H1 (cell line): ENCODE results near the gene CCDC141. TPM values are rescaled to one million over a fixed set of nuclear protein-coding genes. Genes with fewer than 3 reads are reported as not detected.

Source experiments
- CTCF ChIA-PET: fragments of 300-600 bp; sonication (Branson Sonifier 250); formaldehyde crosslinking; loops from one replicate; lab custom pipeline; 2021; ENCODE audit not compliant: partially characterized antibody; lab: Charles Lee
- POLR2A ChIA-PET: fragments of 300-600 bp; sonication (Branson Sonifier 250); formaldehyde crosslinking; loops from one replicate; lab custom pipeline; 2021; ENCODE audit warnings: inconsistent platforms; ENCODE audit not compliant: partially characterized antibody; lab: Charles Lee
- DNase-seq, 2 experiments: peaks; one replicate each; pipeline versions ENCODE4 v3.0.0 to v3.0.0-alpha.2; 2010 to 2022; ENCODE audit warnings: low spot score in 2 of 2, low read depth in 1 of 2, mixed read lengths in 1 of 2
- FAIRE-seq: peaks from 2 replicates; lab custom pipeline; 2011; peaks lifted over from hg19 to GRCh38; lab: Jason Lieb, UNC
- H2AFZ ChIP-seq: 2 replicates; pipeline ENCODE4 v1.8.1; 2012; ENCODE audit warnings: low read length, inconsistent platforms
- H2AK5ac ChIP-seq: 2 replicates; pipeline ENCODE4 v1.6.1; 2013; ENCODE audit warnings: low read depth, low read length
- H2BK120ac ChIP-seq: replicated peaks from 2 replicates; pipeline ENCODE3; 2013; ENCODE audit warnings: low read depth, low read length, inconsistent platforms
- H2BK12ac ChIP-seq: 2 replicates; pipeline ENCODE4 v1.6.1; 2013; ENCODE audit warnings: low read depth, low read length
- H2BK15ac ChIP-seq: 2 replicates; pipeline ENCODE4 v1.6.1; 2013; ENCODE audit warnings: low read length
- H2BK20ac ChIP-seq: 2 replicates; pipeline ENCODE4 v1.6.1; 2013; ENCODE audit warnings: low read length
- H2BK5ac ChIP-seq: 2 replicates; pipeline ENCODE4 v1.6.1; 2013; ENCODE audit warnings: low read depth, low read length
- H3K14ac ChIP-seq: 2 replicates; pipeline ENCODE4 v1.6.1; 2013; ENCODE audit warnings: inconsistent platforms; ENCODE audit not compliant: insufficient read length
- H3K18ac ChIP-seq: 2 replicates; pipeline ENCODE4 v1.6.1; 2013; ENCODE audit warnings: low read length; ENCODE audit errors: extremely low read depth
- H3K23ac ChIP-seq: 2 replicates; pipeline ENCODE4 v1.6.1; 2013; ENCODE audit warnings: inconsistent platforms; ENCODE audit not compliant: insufficient read length
- H3K23me2 ChIP-seq: 2 replicates; pipeline ENCODE4 v1.6.1; 2013; ENCODE audit warnings: low read depth, low read length
- H3K27ac ChIP-seq: 2 replicates; pipeline ENCODE4 v1.6.1; 2011; ENCODE audit warnings: low read depth, low read length, inconsistent platforms
- H3K27me3 ChIP-seq, 4 experiments: replicated peaks in 1 of 4; 1 replicate in 1 of 4; 2 replicates in 3 of 4; pipeline versions ENCODE4 v1.6.1 to v1.8.1; 2011 to 2013; ENCODE audit warnings: low read length in 3 of 4, mild to moderate bottlenecking in 3 of 4, inconsistent platforms in 2 of 4, mixed read lengths in 2 of 4, moderate library complexity in 1 of 4; ENCODE audit not compliant: control insufficient read depth in 3 of 4, insufficient read depth in 3 of 4; ENCODE audit errors: extremely low read depth in 1 of 4
- H3K36me3 ChIP-seq, 4 experiments: 2 replicates each; pipeline versions ENCODE4 v1.6.1 to v1.8.1; 2011 to 2013; ENCODE audit warnings: mild to moderate bottlenecking in 4 of 4, low read length in 3 of 4, moderate library complexity in 2 of 4, control low read depth in 1 of 4, inconsistent platforms in 1 of 4; ENCODE audit not compliant: insufficient read depth in 4 of 4, control insufficient read depth in 2 of 4
- H3K4ac ChIP-seq: replicated peaks from 2 replicates; pipeline ENCODE3; 2013; ENCODE audit warnings: low read length, low read depth, mixed read lengths, inconsistent platforms; ENCODE audit not compliant: insufficient read length
- H3K4me1 ChIP-seq, 4 experiments: replicated peaks in 1 of 4; 1 replicate in 1 of 4; 2 replicates in 3 of 4; pipeline versions ENCODE4 v1.6.1 to v1.8.1; 2011 to 2013; ENCODE audit warnings: low read length in 3 of 4, inconsistent platforms in 2 of 4, mixed read lengths in 1 of 4; ENCODE audit not compliant: insufficient read depth in 4 of 4, control insufficient read depth in 3 of 4
- H3K4me2 ChIP-seq, 2 experiments: 2 replicates each; pipeline versions ENCODE4 v1.6.1 to v1.8.1; 2011 to 2013; ENCODE audit warnings: low read depth in 2 of 2, low read length in 2 of 2, control low read depth in 1 of 2, inconsistent platforms in 1 of 2, mild to moderate bottlenecking in 1 of 2; ENCODE audit not compliant: insufficient read depth in 1 of 2
- H3K4me3 ChIP-seq, 4 experiments: fragments of 200-600, 300-600 bp in 1 of 4; sonication (generic), shearing (Covaris generic), sonication (Bioruptor Twin) in 1 of 4; 2 replicates each; pipeline versions ENCODE4 v1.5.1 to v1.8.1; 2011 to 2016; ENCODE audit warnings: low read length in 4 of 4, low read depth in 3 of 4, control low read depth in 2 of 4, inconsistent platforms in 2 of 4, mild to moderate bottlenecking in 2 of 4, mixed read lengths in 1 of 4, moderate library complexity in 1 of 4; ENCODE audit not compliant: insufficient read depth in 2 of 4; ENCODE audit errors: extremely low read depth in 1 of 4
- H3K56ac ChIP-seq: replicated peaks from 2 replicates; pipeline ENCODE3; 2013; ENCODE audit warnings: low read depth, mild to moderate bottlenecking, mixed read lengths, low read length, inconsistent platforms; ENCODE audit not compliant: insufficient read length
- H3K79me1 ChIP-seq: 2 replicates; pipeline ENCODE4 v1.6.1; 2013; ENCODE audit warnings: low read depth, low read length, control low read depth
- H3K79me2 ChIP-seq, 2 experiments: 2 replicates each; pipeline versions ENCODE4 v1.6.1 to v1.8.1; 2012 to 2013; ENCODE audit warnings: low read length in 2 of 2, mild to moderate bottlenecking in 2 of 2, inconsistent platforms in 1 of 2; ENCODE audit not compliant: insufficient read depth in 2 of 2, control insufficient read depth in 1 of 2
- H3K9ac ChIP-seq, 4 experiments: replicated peaks in 1 of 4; 1 replicate in 1 of 4; 2 replicates in 3 of 4; pipeline versions ENCODE4 v1.6.1 to v1.8.1; 2011 to 2013; ENCODE audit warnings: low read depth in 3 of 4, low read length in 3 of 4, control low read depth in 2 of 4, mild to moderate bottlenecking in 2 of 4, moderate library complexity in 2 of 4, inconsistent platforms in 1 of 4; ENCODE audit errors: extremely low read depth in 1 of 4
- H3K9me3 ChIP-seq, 2 experiments: 2 replicates each; pipeline versions ENCODE4 v1.6.1 to v1.8.1; 2012 to 2013; ENCODE audit warnings: mild to moderate bottlenecking in 2 of 2, moderate library complexity in 2 of 2, control low read depth in 1 of 2, inconsistent platforms in 1 of 2, low read depth in 1 of 2, low read length in 1 of 2, mixed read lengths in 1 of 2; ENCODE audit not compliant: insufficient read depth in 2 of 2
- H4K20me1 ChIP-seq, 2 experiments: replicated peaks in 1 of 2; 2 replicates each; pipeline versions ENCODE3 to v1.8.1; 2011 to 2013; ENCODE audit warnings: inconsistent platforms in 2 of 2, low read length in 2 of 2, mild to moderate bottlenecking in 1 of 2; ENCODE audit not compliant: insufficient read depth in 2 of 2, control insufficient read depth in 1 of 2
- H4K5ac ChIP-seq: 2 replicates; pipeline ENCODE4 v1.6.1; 2013; ENCODE audit warnings: low read length, low read depth, mixed read lengths, inconsistent platforms; ENCODE audit not compliant: insufficient read length
- H4K8ac ChIP-seq: 2 replicates; pipeline ENCODE4 v1.8.0; 2013; ENCODE audit warnings: mild to moderate bottlenecking, moderate library complexity, low read length, inconsistent platforms; ENCODE audit not compliant: insufficient read depth; ENCODE audit errors: extremely low read depth
- H4K91ac ChIP-seq: replicated peaks from 2 replicates; pipeline ENCODE3; 2013; ENCODE audit warnings: low read length, mixed read lengths, inconsistent platforms; ENCODE audit not compliant: insufficient read length
- BACH1 ChIP-seq: IDR thresholded peaks from 2 replicates; pipeline ENCODE4 v1.6.1; 2012; ENCODE audit warnings: low read length, improper control_type of control experiment
- BCL11A ChIP-seq, 2 experiments: IDR thresholded peaks; one replicate each; pipeline ENCODE4 v1.6.1; 2011; ENCODE audit warnings: low read depth in 2 of 2, low read length in 2 of 2, mild to moderate bottlenecking in 2 of 2
- EZH2 ChIP-seq: fragments of 200-600 bp; sonication (generic); IDR thresholded peaks from 2 replicates; pipeline ENCODE4 v1.7.1; 2012; ENCODE audit warnings: low read depth, mild to moderate bottlenecking, moderate library complexity, low read length, inconsistent platforms; ENCODE audit not compliant: severe bottlenecking
- FOSL1 ChIP-seq: IDR thresholded peaks from 2 replicates; pipeline ENCODE4 v1.6.1; 2011; ENCODE audit warnings: mild to moderate bottlenecking, low read depth, low read length, moderate library complexity; ENCODE audit not compliant: insufficient read depth
- MAX ChIP-seq: IDR thresholded peaks from 2 replicates; pipeline ENCODE4 v1.6.1; 2012; ENCODE audit warnings: inconsistent platforms
- POLR2A ChIP-seq, 2 experiments: IDR thresholded peaks; 1 replicate in 1 of 2; 2 replicates in 1 of 2; pipeline ENCODE4 v1.6.1; 2011; ENCODE audit warnings: low read depth in 2 of 2, low read length in 2 of 2, mild to moderate bottlenecking in 2 of 2; ENCODE audit errors: control extremely low read depth in 1 of 2
- POLR2AphosphoS5 ChIP-seq: IDR thresholded peaks from 2 replicates; pipeline ENCODE4 v1.6.1; 2011; ENCODE audit warnings: low read depth, low read length
- SAP30 ChIP-seq: fragments of 300-600 bp; sonication (generic); IDR thresholded peaks from 2 replicates; pipeline ENCODE4 v1.7.1; 2012; ENCODE audit warnings: low read length, moderate library complexity, mild to moderate bottlenecking, inconsistent platforms; ENCODE audit not compliant: insufficient read depth, insufficient replicate concordance
- SIN3A ChIP-seq, 2 experiments: IDR thresholded peaks in 1 of 2; conservative IDR thresholded peaks in 1 of 2; 2 replicates each; pipeline ENCODE4 v1.6.1; 2011 to 2012; ENCODE audit warnings: low read length in 2 of 2, improper control_type of control experiment in 1 of 2, low read depth in 1 of 2, mild to moderate bottlenecking in 1 of 2
- TEAD4 ChIP-seq: IDR thresholded peaks from 2 replicates; pipeline ENCODE4 v1.6.1; 2012; ENCODE audit warnings: low read depth, low read length, inconsistent platforms, mixed read lengths
- WGBS, 2 experiments: shearing (Covaris generic) in 1 of 2; methylation state at CpG; one replicate each; pipeline versions ENCODE4 v1.1.6 to v1.1.7; 2013 to 2015; ENCODE audit warnings: low lambda C conversion rate in 2 of 2, mixed read lengths in 2 of 2, inconsistent platforms in 1 of 2, low coverage in 1 of 2, missing lambda C conversion rate in 1 of 2; ENCODE audit not compliant: insufficient replicate concordance in 2 of 2, insufficient coverage in 1 of 2, insufficient read length in 1 of 2; ENCODE audit errors: extremely low coverage in 1 of 2, missing lambda C conversion rate in 1 of 2; 5-methylcytosine and 5-hydroxymethylcytosine counted together
- polyA plus RNA-seq, 7 experiments: library from polyadenylated mRNA; depleted of rRNA in 3 of 7; stranded (reverse) in 5 of 7; unstranded in 2 of 7; fragments of >200 nt in 5 of 7; fragments of 200-250 nt in 2 of 7; gene quantifications; 1 replicate in 5 of 7; 2 replicates in 1 of 7; 4 replicates in 1 of 7; pipeline versions ENCODE4 v1.2.1 to v1.2.3, GENCODE V29; 2011 to 2013; ENCODE audit warnings: missing spikeins in 2 of 7, mixed read lengths in 2 of 7
- total RNA-seq: library from RNA; stranded (reverse); fragmentation: NEBNext Ultra II Directional; extraction: Animal tissue kit (Norgen Biotek cat#: 25700); gene quantifications from 2 replicates; pipeline ENCODE4 v1.2.1, GENCODE V29; 2021
- TF ChIP-seq, protein P1 (sequence below): IDR thresholded peaks from 2 replicates; pipeline ENCODE4 v1.6.1; 2012; ENCODE audit warnings: inconsistent platforms
- TF ChIP-seq, protein P2 (sequence below): IDR thresholded peaks from 2 replicates; pipeline ENCODE4 v1.6.1; 2011; ENCODE audit warnings: low read depth, mild to moderate bottlenecking, low read length; ENCODE audit not compliant: insufficient read depth

CCDC141 gene
- total and polyA plus RNA-seq, 2 of the 8 experiments (the other 6 are each of a cell fraction or from before 2014, with no cell fraction given): 0.56 to 21.6 TPM

GRCh38 chr2:179021258-179021657 is 28.7 kb downstream of the CCDC141 start:
- Histone ChIP-seq H2BK20ac (no peak overlapping the region), H3K23ac (no peak overlapping the region), H4K20me1 (no peaks in the 10 kb centered on the region), H3K27ac (no peak overlapping the region), H2BK15ac (no peak overlapping the region), H3K4me3 (no peak overlapping the region), H3K23me2 (no peaks in the 10 kb centered on the region), H4K8ac (no peak overlapping the region), H3K4ac (no peak overlapping the region), H2BK120ac (no peak overlapping the region), H4K5ac (no peak overlapping the region), H2BK5ac (no peak overlapping the region), H3K56ac (no peak overlapping the region), H2AK5ac (no peak overlapping the region), H3K14ac (no peak overlapping the region), H3K36me3 (no peaks in the 10 kb centered on the region), H3K18ac (no peak overlapping the region), H3K9me3 (peaks cover 0 to 2% of the 10 kb centered on the region in 2 experiments; a peak in 1 of 4 replicates), H3K27me3 (no peaks in the 10 kb centered on the region), H3K79me1 (no peaks in the 10 kb centered on the region; the same call in 1 of the 2 replicates), H3K79me2 (no peaks in the 10 kb centered on the region), H3K4me2 (no peak overlapping the region), H3K4me1 (no peaks in the 10 kb centered on the region), H2BK12ac (no peak overlapping the region), H4K91ac (no peak overlapping the region), H2AFZ (no peak overlapping the region), H3K9ac (no peak overlapping the region)
- ChIA-PET POLR2A (interaction anchor here (1.3 kb wide), 1 partner anchor 137 kb away, joined by 3 read pairs; no protein-coding TSS in a partner anchor), CTCF (interaction anchor here (0.6 to 6.7 kb wide), 14 partner anchors 11 to 321 kb away, joined by 3 to 66 read pairs (median 6); no protein-coding TSS in a partner anchor)
- WGBS, 2 experiments: 82% methylated on average over 2 of the region's 2 CpGs; no CpG with 5 or more reads in 1 of the 2 experiments
- FAIRE-seq: no peak
- no peak for DNase-seq
- TF ChIP-seq BCL11A (IDR thresholded peaks at IDR 0.05; ENCODE audit: low read depth in 2 of 2, low read length in 2 of 2) (no peak), FOSL1 (no peak), EZH2 (no peak), POLR2A (IDR thresholded peaks at IDR 0.05; ENCODE audit: control extremely low read depth in 1 of 2, low read depth in 2 of 2, low read length in 2 of 2) (no peak), SIN3A (conservative IDR thresholded peaks at IDR 0.05 in 1 of 2, IDR thresholded peaks at IDR 0.05 in 1 of 2; ENCODE audit: low read depth in 1 of 2, low read length in 2 of 2) (no peak), POLR2AphosphoS5 (no peak), SAP30 (no peak), TEAD4 (no peak), BACH1 (no peak), MAX (no peak)
- TF ChIP-seq, protein P1, sequence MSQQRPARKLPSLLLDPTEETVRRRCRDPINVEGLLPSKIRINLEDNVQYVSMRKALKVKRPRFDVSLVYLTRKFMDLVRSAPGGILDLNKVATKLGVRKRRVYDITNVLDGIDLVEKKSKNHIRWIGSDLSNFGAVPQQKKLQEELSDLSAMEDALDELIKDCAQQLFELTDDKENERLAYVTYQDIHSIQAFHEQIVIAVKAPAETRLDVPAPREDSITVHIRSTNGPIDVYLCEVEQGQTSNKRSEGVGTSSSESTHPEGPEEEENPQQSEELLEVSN: no peak
- TF ChIP-seq, protein P2, sequence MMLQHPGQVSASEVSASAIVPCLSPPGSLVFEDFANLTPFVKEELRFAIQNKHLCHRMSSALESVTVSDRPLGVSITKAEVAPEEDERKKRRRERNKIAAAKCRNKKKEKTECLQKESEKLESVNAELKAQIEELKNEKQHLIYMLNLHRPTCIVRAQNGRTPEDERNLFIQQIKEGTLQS: no peak
